Cerebellar nuclear complex (tissue), 1 donor: ENCODE data around the gene SETBP1.

ENCODE experiments used
- DNase-seq, 2 experiments: peaks; one replicate each; lab custom pipeline; 2025; lab: John Stamatoyannopoulos, UW

The SETBP1 gene

DNA sequence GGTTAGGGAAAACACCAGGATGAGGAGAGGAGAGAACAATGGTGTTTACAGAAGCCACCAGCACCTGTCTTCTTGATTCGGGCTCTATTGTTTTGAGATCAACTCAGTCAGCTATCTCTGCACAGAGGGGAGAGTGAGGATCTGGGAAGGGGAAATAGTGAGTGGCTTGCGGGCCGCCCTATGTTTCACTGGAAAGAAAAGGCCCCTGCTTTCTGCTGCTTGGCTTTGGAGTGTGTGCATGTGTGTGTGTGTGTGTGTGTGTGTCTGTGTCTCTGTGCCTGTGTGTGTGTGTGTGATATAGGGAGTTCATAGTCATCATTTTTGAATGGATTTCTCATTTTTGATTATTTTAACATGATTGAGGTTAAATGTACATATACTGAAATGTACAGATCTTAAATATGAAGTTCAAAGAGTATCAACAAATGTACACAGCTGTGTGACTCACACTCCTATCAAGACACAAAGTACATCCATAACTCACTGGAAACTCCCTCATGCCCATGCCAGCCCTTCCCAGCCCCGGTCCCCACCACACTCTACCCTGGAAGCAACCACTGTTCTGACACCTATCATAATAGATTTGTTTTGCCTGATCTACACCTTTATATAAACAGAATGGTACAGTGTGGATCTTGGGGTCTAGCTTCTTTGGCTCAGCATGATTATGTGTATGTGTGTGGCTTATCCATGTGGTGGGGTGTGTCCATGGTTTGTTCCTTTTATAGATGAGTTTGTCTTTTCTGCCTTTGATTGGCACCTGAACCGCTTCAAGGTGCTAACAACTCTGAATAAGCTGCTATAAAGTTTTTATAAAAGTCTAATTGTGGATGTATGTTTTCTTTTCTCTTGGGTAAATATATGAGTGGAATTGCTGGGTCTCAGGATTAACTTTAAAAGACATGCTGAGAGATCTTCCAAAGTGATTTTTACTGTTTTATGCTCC is 258.3 kb downstream of the SETBP1 start:
- DNase-seq, result no peak

DNA sequence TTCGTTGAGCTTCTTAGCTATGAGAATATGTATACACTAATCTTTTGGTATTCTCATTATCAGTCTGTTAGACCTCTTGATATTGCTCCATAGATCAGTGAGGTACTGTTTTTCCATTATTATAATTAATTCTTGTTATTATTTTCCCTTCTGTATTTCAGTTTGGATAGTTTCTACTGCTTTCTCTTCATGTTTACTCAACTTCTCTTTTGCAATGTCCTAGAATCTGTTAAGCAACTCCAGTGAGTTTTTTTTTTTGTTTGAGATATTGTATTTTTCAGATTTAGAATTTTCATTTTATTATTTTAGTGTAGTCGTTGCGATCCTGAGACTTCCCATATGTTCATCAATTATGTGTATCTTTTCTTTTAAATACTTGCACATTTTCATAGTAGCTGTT is 260.8 kb downstream of the SETBP1 start:
- DNase-seq, result no peak

DNA sequence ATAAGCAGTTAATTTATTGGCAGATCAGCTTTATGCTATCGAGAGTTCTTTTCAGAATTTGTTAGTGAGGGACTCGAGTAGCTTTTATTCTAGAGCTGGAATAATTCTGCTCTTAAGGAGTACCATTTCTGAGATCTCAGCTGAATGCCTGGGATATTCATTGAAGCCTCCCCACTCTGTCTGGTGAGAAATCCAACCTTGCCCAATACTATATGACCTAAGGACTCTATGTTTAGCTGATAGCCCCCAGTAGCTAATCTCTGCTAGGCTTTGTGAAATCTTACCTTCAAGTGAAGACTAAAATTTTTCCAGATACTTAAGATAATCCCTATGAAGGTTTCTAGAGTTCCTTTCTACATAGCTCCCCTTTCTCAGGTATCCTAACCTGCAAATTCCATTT is 261.4 kb downstream of the SETBP1 start:
- no peak for DNase-seq

DNA sequence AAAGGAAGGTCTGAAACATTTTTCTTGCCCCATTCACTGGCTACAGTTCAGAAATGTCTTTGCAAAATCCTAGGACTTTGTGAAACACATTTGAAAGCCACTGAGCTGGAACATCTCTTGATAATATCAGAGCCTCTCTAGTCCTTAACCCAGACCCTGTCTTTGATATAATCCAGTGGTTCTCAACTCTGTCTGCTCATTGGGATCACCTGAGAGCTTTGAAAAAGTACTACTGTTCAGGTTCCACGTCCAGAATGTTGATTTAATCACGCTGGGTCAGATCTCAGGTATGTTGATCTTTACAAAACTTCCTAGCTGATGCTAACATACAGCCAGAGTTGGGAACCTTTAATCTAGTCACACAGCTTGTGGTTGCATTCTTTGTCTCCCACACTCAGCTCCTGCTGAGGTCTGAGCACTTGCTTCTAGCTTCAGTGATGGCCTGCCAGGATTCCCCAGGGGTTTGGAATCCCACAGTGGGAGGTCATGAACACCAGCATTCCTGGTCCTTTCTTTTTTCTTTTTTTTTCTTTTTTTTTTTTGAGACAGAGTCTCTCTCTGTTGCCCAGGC is 262.7 kb downstream of the SETBP1 start:
- DNase-seq, result no peak

DNA sequence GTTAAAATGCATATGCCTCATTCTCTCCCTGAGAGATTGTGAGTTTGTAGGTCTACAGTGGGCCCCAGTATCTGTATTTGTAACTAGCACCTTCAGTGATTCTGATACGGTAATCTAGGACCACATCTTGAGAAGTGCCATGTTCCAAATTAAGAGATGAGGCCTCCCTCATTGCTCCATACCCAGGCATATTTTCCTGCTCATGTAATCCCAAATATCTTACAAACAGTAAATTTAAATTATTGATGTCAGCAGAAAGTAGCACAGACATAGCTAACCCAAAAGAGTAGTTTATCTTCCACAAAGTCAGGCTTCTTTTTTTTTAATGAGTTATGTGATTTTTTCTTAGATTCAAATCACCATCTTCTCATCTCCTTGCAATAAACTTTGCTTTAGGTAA is 263.8 kb downstream of the SETBP1 start:
- no peak for DNase-seq

DNA sequence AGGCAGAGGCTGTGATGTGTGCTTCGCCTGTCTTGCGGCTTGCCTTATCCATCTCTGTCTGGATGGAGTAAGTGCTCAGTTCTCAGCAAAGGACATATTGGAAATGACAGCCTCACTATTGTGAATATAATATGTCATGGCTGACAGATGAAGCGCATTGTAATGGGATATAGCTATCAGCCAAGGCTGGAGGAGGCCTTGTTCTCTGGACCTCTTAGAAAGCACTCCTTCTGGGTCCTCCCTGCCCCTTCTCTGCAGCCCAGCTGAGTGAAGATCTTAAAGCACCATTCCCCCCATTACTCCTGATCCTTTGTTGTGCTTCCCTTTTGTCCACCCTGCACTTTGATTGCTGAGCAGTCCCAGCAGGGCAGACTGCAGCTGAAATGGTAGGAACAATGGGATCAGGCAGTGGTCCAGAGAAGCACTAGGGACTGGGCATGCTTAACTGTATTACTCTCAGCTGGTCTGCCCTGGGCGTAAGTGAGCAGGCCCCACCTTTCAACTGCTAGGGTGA is 265.3 kb downstream of the SETBP1 start:
- DNase-seq, result no peak

DNA sequence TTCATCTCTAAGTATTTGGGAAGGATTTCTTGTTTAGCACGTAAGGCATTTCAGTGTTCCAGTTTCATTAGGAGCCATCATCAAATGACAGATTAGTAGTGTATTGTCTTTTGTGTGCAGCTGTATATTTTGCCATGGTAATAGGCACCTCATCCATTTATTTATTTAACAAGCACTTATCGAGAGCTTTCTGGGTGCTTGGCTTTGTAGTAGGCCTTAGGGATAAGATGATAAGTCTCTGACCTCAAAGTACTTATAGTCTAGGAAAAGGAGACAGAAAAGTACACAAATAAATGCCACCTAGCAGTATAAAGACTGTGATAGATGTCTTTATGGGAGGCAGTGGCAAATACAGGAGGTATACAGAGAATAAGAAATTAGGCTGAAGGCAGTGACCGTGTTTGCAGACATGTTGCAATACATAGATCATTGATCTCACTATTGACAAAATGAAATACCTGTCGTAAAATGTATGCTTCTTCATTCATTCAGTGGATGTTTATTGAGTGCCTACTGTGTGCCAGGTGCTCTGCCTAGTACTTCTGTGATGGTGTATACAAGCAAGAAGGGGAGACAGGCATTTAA is 265.9 kb downstream of the SETBP1 start:
- no peak for DNase-seq

DNA sequence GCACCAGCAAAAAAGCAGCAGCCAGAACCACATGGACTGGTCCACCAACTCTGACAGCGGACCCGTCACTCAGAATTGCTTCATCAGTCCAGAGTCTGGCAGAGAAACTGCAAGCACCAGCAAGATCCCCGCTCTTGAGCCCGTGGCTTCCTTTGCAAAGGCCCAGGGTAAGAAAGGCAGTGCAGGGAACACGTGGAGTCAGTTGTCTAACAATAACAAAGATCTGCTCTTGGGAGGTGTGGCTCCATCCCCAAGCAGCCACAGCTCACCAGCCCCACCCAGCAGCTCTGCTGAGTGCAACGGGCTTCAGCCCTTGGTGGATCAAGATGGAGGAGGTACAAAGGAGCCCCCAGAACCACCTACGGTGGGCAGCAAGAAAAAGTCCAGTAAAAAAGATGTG is 269.3 kb downstream of the SETBP1 start:
- DNase-seq, result no peak

DNA sequence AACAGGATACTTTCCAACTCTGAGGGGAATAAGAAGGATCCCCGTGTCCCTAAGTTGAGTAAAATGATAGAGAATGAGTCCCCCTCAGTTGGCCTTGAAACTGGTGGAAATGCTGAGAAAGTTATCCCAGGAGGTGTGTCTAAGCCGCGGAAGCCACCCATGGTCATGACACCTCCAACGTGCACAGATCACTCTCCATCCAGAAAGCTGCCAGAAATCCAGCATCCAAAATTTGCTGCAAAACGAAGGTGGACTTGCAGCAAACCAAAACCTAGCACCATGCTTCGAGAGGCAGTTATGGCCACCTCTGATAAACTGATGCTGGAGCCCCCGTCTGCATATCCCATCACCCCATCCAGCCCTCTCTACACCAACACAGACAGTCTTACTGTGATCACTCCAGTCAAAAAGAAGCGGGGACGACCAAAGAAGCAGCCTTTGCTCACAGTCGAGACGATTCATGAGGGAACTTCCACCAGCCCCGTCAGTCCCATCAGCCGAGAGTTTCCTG is 270.1 kb downstream of the SETBP1 start:
- DNase-seq, result no peak

DNA sequence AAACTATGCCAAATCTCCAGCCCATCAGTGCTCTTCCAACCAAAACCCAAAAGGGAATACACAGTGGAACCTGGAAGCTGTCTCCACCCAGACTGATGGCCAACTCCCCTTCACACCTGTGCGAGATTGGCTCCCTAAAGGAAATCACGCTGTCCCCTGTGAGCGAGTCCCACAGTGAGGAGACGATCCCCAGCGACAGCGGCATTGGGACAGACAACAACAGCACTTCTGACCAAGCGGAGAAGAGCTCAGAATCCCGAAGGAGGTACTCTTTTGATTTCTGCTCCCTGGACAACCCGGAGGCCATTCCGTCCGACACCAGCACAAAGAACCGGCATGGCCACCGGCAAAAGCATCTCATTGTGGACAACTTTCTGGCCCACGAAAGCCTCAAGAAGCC is 271.1 kb downstream of the SETBP1 start:
- DNase-seq, result no peak

DNA sequence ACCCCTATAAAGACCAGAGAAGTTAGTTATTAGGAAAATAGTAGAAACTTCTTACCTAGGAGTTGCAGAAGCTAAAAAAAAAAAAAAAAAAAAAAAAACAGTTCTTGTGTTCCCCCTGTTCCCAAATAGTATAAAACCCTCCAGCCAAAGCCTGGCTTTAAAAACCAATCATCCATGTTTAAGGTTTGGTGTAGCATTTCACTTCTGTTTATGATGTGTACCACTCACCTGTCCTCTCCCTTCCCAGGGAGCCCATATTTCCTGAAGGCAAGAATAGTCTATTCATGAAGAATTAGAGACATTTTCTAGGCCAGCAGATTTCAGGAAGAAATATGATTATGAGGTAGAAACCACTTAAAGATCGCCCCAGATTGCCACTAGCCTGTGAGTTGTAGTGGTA is 273.6 kb downstream of the SETBP1 start:
- no peak for DNase-seq

DNA sequence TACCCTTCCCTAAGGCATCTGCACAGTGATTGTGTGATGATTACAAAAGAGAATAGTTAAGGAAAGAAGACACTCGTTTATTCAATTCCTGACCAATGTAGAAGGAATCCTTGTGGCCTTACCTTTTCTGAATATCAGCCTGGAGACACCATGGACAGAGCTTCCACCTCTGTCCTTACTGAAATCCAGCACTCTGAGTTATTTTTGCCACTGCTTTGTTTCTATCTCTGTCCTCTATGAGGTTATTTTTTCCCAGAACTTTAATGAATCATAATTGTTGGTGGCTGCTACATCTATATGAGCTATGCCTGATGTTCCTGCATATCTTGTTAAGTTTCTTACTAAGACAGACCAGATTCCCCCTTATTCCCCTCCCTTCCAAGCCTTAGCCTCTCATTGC is 275.1 kb downstream of the SETBP1 start:
- DNase-seq, result no peak

DNA sequence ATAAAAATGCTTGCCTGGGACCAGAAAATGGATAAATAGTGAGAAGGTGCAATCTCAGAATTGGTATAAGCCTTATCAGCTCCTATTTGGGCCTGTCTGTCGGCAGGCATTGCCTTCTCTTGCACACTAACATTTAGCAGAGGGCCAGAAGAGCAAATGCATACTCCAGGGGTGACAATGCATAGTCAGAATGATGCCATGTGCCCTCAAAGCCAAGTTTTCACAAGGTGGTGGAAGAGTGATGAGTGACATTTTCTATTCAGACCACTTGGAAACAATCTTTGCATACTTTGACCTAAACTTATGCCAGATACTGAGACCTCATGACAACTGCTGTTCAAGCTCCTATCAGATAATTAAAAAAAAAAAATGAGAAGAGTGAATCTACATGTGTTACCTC is 276.3 kb downstream of the SETBP1 start:
- DNase-seq, result no peak

DNA sequence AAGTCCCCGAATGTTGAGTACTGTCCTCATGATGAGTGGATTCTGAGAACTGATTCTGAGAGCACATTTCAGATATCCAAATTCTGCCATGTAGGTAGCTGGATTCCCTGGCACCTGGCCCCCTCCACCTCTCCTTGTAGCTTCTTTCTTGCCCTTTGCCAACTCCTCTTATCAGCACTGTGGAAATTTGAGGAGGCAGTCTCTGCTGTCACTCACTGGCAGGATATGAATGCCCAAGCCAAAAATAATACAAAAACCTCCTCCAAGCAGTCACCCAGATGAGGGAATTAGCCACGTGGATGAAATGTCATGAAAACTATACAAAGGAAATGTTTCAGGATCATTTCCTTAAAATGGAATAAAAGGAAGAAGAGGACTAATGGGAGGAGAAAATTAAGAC is 276.8 kb downstream of the SETBP1 start:
- no peak for DNase-seq

DNA sequence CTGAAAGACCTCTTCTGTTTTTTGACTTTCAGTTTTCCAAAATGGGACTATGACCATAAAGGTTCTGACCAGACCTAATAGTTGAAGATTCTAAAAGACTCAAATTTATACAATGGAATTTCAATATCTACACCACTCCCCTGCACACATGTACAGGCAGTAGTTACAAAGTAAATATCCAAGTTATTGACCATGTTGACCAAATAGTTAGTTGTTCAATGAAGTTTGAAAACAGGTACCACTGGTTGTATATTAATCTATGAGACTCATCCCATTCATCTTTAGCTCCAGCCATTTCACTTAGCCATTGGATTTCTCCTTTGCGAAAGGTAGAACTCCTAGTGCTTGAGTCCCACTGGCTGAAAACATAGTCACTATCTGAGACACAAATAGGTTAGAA is 277.4 kb downstream of the SETBP1 start:
- DNase-seq, result no peak

DNA sequence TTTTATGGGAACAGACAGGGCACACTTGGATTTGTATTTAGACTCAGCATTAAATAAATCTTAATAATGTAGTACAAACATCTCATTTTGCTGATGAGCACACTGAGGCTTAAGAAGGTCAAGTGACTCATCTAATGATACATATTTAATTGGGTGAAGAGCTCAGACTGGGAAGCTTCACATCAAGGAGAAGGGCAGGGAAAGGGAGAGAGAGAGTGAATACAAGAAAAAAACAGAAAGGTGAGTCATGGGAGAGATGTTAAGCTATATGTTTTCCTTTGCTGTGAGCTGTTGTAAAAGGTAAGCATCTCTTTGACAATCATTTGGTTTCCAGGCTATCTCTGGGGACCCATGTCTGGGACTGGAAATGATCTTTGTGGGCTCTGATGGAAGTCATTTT is 277.8 kb downstream of the SETBP1 start:
- no peak for DNase-seq

DNA sequence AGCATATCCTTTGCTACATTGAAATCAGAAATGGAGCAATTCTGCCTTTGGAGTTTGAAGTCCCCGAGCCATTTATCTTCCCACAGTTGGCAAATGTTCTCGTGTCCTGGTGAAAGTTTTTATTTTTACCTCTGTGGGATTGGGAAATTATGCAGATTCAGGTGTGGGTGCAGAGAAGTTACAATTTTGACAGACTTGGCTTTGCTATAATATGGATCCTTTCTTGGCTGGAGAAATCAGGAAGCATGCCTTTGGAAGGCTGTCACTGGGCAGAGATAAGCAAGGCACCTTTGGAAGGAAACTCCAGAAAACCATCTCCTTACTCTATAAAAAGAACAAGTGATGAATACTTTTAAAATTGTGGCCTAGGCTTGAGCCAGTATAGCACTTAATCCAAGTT is 278.3 kb downstream of the SETBP1 start:
- DNase-seq, result no peak

DNA sequence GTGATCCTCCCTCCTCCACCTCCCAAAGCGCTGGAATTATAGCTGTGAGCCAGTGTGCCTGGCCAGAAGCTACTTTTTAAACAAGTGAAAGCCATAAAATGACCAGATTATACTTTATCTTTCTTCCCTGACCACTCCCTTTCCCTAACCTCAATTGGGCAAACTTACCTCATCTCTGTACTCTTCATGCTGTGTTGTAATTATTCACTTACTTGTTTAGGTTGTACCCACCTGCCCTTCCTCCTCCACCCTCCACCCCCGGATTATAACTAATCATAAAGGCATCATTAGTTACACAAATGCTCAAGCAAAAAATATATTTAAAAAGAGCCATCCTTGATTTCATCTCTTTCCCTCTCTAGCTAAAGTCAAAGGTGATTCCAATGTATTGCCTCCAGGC is 279.9 kb downstream of the SETBP1 start:
- DNase-seq, result no peak

DNA sequence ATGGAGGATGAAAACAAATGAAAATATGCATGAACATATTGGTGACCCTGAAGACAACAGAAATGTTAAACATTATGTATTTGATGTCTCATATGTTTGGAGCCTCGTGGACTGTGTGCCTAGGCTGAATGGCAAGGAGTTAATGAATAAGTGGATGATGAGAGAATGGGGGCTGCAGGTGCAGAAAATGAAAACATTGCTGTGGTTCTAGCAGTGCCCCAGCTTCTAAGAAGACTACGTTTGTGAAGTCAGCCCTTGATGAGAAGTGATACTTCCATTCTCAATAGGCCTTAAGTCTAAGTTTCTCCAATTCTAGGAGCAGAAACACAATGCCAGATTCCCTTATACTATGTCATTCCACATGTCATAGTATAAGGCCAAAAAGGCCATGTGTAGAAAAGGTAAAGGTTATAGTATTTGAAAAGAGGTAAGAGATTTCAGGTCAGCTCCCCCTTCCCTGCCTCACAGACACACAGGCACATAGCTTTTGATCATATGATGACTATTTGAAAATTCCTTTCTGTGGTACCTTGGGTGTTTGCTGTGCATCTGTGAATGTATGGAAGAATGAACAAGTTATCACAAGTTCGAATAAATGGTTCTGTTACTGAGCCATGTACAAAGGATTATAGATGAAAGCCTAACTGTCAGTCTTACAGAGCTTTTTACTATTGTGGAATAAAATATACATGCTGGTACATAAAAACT is 280.8 kb downstream of the SETBP1 start:
- no peak for DNase-seq

DNA sequence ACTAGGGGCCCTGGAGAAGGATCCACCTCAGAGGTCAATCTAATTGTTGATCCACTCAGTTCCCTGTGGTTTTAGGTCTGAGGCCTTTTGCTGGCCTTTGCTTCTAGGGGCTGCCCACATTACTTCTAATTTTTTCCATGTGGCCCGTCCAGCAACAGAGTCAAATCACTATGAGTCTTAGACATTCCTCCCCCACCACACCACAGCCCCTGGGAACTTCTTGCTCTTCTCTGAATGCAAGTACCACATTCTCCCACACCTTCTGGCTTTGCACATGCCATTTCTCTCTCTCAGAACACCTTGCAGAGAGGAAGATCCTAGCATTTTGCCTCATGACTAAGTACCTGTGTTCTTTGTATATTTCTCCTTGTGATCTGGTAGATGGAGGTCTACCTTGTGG is 286.9 kb downstream of the SETBP1 start:
- no peak for DNase-seq

DNA sequence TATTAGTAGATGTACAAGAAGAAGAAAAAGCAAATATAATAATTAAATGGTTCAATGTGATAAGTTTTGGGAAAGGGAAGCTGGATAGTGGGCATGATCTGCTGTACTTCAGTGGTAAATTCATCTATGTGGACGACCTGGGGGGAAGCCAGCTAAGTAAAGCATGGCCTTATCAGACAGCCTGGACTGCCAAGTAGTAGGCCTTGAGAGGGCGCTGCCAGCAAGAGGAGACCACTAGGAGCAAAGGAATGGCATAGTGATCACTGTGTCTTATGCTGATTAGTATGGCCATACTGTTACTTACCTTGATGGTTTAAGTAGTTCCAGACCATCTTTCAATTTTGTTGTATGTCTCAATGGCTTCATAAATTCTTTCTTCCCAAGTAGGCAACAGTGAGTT is 287.6 kb downstream of the SETBP1 start:
- no peak for DNase-seq

DNA sequence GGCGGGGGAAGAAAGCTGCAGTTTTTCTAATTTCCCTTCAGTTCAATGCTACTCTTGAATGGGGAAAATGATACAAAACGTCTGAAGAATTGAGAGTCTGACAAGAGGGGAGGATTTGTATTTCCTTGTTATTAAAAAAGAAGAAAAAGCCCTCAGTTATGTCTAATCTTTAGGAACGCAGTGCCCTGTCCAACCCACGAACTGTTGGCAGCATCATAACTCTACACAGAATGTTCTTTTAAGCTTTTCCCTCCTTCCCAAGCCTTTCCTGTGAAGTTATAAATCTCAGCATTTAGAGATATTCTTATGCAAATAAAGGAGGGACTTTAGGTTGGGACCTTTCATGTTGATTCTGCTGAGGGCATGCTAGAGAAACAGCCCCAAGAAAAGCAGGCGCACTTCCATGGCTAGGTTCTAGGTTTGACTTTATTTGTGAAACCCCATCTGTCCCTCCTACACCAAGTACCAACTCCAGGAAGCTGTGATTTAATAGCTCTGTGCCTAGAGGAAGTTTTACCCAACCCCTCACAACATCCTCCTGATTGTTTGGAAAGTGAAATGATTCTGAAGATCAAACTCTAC is 288.6 kb downstream of the SETBP1 start:
- no peak for DNase-seq
